WERI-Rb-1 (cell line): ENCODE measurements around the gene CPT1A.

Source experiments
- DNase-seq: peaks from one replicate; pipeline ENCODE4 v3.0.0-alpha.2; 2020
- H3K27ac ChIP-seq: fragments of 250-450 bp; sonication (Bioruptor Pico); 2 replicates; pipeline ENCODE4 v1.5.1; 2020; ENCODE audit warnings: mild to moderate bottlenecking, moderate library complexity
- H3K27me3 ChIP-seq: fragments of 250-450 bp; sonication (Bioruptor Pico); 2 replicates; pipeline ENCODE4 v1.5.1; 2021; ENCODE audit warnings: mild to moderate bottlenecking, low read depth, moderate library complexity; ENCODE audit not compliant: insufficient read depth, severe bottlenecking
- H3K36me3 ChIP-seq: fragments of 250-450 bp; sonication (Bioruptor Pico); 2 replicates; pipeline ENCODE4 v1.5.1; 2020; ENCODE audit warnings: mild to moderate bottlenecking, moderate library complexity
- H3K4me3 ChIP-seq: 2 replicates; pipeline ENCODE4 v1.5.1; 2011; ENCODE audit warnings: low read depth, mild to moderate bottlenecking, control low read depth, low read length
- H3K9me3 ChIP-seq: fragments of 250-450 bp; sonication (Bioruptor Pico); 2 replicates; pipeline ENCODE4 v1.5.1; 2021; ENCODE audit warnings: mild to moderate bottlenecking, moderate library complexity; ENCODE audit not compliant: severe bottlenecking
- CTCF ChIP-seq: IDR thresholded peaks from 2 replicates; pipeline ENCODE4 v1.5.1; 2011; ENCODE audit warnings: low read depth, mild to moderate bottlenecking, control low read depth, inconsistent platforms, low read length

Gene CPT1A

GRCh38 chr11:68792400-68792966 lies 49.2 kb downstream of the CPT1A start:
- H3K36me3 ChIP-seq: no peaks in the 10 kb centered on the region

GRCh38 chr11:68784653-68785052 lies 57.1 kb downstream of the CPT1A start:
- Histone ChIP-seq H3K9me3 (no peaks in the 10 kb centered on the region), H3K27me3 (no peaks in the 10 kb centered on the region), H3K36me3 (no peaks in the 10 kb centered on the region), H3K27ac (no peak overlapping the region), H3K4me3 (no peak overlapping the region)
- DNase-seq: no peak
- no peak for TF ChIP-seq CTCF

More at GRCh38 chr11:68792400-68792966, 49.2 kb downstream of the CPT1A start:
- DNase-seq: no peak
- H3K4me3 ChIP-seq: no peak overlapping the region
- TF ChIP-seq CTCF: no peak
- no peaks in the 10 kb centered on the region for H3K27me3 ChIP-seq
- H3K27ac ChIP-seq: no peak overlapping the region
- no peaks in the 10 kb centered on the region for H3K9me3 ChIP-seq

- H3K27me3 ChIP-seq: no peaks in the 10 kb centered on the region
- DNase-seq: no peak
- no peak overlapping the region for H3K27ac ChIP-seq
- no peak for TF ChIP-seq CTCF
- H3K36me3 ChIP-seq: no peaks in the 10 kb centered on the region
- H3K4me3 ChIP-seq: no peak overlapping the region
- H3K9me3 ChIP-seq: no peaks in the 10 kb centered on the region
Observed at GRCh38 chr11:68783216-68783821, 58.4 kb downstream of the CPT1A start.

GRCh38 chr11:68782711-68783110 lies 59.0 kb downstream of the CPT1A start:
- H3K36me3 ChIP-seq: no peaks in the 10 kb centered on the region
- no peaks in the 10 kb centered on the region for H3K27me3 ChIP-seq
- no peak for DNase-seq
- no peaks in the 10 kb centered on the region for H3K9me3 ChIP-seq
- H3K27ac ChIP-seq: no peak overlapping the region
- no peak for TF ChIP-seq CTCF
- no peak overlapping the region for H3K4me3 ChIP-seq

GRCh38 chr11:68780829-68781228 lies 60.9 kb downstream of the CPT1A start:
- Histone ChIP-seq H3K27ac (no peak overlapping the region), H3K9me3 (no peaks in the 10 kb centered on the region), H3K36me3 (no peaks in the 10 kb centered on the region), H3K27me3 (no peaks in the 10 kb centered on the region), H3K4me3 (no peak overlapping the region)
- no peak for DNase-seq
- TF ChIP-seq CTCF: no peak

GRCh38 chr11:68778205-68778604 lies 63.5 kb downstream of the CPT1A start:
- no peaks in the 10 kb centered on the region for H3K36me3 ChIP-seq
- H3K9me3 ChIP-seq: no peaks in the 10 kb centered on the region
- no peak for DNase-seq
- H3K27ac ChIP-seq: no peak overlapping the region
- H3K27me3 ChIP-seq: no peaks in the 10 kb centered on the region
- no peak overlapping the region for H3K4me3 ChIP-seq
- no peak for TF ChIP-seq CTCF
